Activated CD8-positive, alpha-beta memory T cell treated with anti-CD3 and anti-CD28 coated beads for 1 hour (primary cell): Measurements from ENCODE around the gene APOLD1.
"Not testable (repeated sequence)": the region's sequence is repeated elsewhere in the genome, so short reads cannot be mapped to it uniquely, and the experiment has no call there.

Experiments
- DNase-seq, 2 donors: peaks; one replicate each; pipeline ENCODE4 v3.0.0-alpha.2; 2020; ENCODE audit warnings: low read depth in 1 of 2; ENCODE audit errors: extremely low read depth in 1 of 2

APOLD1 gene

GRCh38 chr12:12807517-12807903 is 22.1 kb downstream of the APOLD1 start:
- DNase-seq, result not testable (repeated sequence)

DNA sequence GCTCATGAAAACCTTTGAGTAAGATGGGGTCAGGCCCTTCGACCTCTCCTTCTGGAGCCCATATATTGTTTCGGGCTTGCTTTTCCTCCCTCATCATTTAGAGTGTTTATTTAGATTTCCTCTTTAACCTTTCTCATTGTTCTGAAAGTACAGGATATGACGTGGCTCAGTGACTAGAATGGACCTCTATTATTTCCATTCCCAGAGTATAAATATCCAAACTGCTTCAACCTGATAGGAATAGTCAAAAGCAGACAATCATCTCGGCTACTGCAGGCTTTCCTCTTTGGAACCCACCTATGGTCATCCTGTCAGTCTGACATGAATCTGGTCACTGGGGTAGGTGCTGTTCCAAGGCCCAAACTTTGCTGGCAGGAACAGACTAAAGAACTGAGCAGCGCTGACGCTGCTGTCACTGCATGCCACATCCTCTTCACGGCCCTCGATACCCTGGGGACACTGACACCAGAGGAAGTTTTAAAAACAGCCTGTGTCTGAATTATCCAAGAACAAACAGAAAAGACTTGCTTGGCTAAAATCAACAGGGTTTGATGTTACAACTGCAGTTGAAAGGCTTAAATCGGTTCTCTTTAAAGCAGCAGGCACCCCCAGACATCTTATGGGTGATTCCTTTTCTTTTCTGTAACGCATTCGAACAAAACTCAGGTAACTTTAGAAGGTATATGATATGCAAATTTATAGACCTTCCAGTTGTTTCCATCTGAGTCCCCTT is 22.7 kb downstream of the APOLD1 start:
- peak; percentile 23 to 25 for DNase-seq

DNA sequence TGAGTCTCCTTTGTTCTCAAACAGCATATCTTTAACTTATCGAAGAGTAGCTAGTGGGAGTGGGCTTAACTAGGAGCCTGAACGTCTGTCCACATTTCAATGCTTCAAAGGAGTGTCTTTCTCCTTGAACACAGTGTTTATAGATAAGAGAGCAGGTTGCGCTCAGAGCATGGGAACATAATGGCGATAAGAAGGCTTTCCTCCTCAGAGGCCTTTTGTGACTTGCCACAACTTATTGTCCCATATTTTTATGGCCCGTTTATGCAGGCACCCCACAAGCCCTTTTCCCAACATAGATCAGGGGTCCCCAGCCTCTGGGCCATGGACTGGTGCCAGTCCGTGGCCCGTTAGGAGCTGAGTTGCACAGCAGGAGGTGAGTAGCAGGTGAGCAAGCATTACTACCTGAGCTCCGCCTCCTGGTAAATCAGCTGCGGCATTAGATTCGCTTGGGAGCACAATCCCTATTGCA is 25.1 kb downstream of the APOLD1 start:
- no peak for DNase-seq

GRCh38 chr12:12811343-12811742 is 25.9 kb downstream of the APOLD1 start:
- DNase-seq, result no peak

DNA sequence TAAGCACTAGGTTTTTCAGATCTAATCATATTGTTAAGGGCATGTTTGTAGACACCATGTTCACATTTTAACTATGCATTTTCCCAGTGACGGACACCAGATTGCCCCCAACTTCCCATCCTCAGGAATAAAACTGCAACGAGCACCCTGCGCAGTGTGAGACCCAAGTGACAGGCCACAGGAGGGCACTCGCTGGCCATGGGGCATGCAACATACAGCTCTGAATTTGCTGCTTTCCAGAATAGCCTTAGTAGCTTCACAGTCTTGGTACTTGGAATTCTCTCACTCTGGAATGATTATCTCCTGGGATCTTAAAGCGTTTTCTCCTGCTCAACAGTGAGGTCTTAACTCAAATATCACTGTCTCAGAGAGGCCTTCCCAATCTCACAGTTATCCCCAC is 26.7 kb downstream of the APOLD1 start:
- DNase-seq, result no peak

DNA sequence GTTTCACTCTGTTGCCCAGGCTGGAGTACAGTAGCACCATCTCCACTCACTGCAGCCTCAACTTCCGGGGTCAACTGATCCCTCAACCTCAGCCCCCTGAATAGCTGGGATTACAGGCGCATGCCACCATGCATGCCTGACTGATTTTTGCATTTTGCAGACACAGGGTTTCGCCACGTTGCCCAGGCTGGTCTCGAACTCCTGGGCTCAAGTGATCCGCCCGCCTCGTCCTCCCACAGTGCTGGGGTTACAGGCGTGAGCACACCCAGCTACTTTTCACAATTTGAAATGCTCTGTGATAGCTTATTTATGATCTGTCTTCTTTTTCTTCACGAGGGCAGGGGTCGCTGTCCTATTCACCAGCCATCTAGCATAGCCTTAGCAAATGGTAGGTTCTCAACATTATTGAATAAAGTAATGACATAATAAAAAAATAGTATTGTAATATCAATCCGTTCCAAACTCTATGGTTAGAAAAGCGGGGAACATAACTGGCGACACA is 27.2 kb downstream of the APOLD1 start:
- DNase-seq, result no peak

DNA sequence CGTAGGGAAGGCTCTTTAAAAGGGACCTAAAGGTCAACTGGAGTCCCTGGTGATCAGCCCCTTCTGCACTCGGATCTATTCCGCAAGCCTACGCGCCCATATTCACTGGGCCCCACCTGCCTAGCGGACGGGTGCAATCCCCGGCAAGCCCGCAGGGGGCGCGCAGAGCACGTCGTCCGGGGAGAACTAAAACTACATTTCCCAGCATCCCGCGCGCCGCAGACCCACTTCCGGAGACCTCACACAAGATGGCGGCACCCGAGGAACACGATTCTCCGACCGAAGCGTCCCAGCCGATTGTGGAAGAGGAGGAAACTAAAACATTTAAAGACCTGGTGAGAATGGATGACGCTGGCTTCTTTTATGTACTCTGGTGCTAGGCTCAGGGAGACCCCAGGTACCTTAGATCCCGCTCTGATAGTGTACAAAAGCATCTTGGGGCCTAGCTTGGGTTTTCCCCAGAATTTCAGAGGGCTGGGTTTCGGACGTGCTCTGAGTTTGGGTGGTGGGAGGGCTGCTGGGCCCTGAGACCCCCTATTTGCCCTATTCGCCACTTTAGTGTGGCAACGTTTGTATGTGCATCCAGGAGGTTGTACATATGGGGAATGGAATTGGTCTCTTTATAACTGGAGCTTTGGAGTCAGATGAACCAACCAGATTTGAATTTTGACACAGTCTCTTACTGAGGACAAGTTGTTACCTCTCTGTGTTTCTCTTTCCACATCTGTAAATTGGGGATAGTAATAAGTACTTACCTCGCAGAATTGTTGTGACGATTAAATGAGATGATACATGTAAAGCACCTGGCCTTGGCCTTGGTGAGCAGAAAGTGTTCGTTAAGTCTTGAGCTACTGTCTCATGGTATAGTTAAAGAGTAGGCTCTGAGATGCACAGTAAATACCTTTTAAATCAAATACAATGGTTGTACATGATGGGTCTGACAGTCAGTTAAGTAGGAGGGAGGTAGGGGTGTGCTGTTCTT is 28.0 kb downstream of the APOLD1 start, which contains the start of gene DDX47:
TSS of gene DDX47 (plus strand) at position 227 of the 982 bp plus-strand sequence. CDS start at position 249, 22 bp downstream.
- DNase-seq, result peak; percentile 94 to 97

- no peak for DNase-seq
These were observed 32.2 kb downstream of the APOLD1 start for GRCh38 chr12:12817616-12818015.

DNA sequence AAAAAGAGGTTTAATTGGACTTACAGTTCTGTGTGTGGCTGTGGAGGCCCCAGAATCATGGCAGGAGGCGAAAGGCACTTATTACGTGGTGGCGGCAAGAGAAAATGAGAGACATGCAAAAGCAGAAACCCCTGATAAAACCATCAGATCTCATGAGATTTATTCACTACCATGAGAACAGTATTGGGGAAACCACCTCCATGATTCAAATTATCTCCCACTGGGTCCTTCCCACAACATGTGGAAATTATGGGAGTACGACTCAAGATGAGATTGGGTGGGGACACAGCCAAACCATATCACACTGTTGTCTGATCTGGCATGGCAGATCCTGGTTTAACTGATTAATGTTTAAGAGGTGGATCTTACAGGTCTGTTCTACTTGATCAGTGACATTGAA is 33.2 kb downstream of the APOLD1 start:
- DNase-seq, result no peak

GRCh38 chr12:12819221-12819620 is 33.8 kb downstream of the APOLD1 start:
- no peak for DNase-seq

GRCh38 chr12:12819752-12820311 is 34.4 kb downstream of the APOLD1 start:
- DNase-seq, result no peak

GRCh38 chr12:12820376-12820775 is 34.9 kb downstream of the APOLD1 start:
- DNase-seq, result not testable (repeated sequence)

GRCh38 chr12:12821975-12822374 is 36.5 kb downstream of the APOLD1 start:
- no peak for DNase-seq

DNA sequence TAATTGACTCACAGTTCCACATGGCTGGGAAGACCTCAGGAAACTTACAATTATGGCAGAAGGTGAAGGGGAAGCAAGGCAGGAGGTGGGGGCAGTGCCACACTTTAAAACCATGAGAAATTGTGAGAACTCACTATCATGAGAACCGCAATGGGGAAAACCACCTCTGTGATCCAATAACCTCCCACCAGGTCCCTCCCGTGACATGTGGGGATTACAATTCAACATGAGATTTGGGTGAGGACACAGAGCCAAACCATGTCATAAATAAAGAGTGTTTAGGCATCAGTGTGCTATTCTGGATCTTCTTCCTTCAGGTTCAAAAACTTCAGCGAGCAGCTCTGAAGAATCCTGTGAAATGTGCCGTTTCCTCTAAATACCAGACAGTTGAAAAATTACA is 37.4 kb downstream of the APOLD1 start:
- DNase-seq, result no peak

DNA sequence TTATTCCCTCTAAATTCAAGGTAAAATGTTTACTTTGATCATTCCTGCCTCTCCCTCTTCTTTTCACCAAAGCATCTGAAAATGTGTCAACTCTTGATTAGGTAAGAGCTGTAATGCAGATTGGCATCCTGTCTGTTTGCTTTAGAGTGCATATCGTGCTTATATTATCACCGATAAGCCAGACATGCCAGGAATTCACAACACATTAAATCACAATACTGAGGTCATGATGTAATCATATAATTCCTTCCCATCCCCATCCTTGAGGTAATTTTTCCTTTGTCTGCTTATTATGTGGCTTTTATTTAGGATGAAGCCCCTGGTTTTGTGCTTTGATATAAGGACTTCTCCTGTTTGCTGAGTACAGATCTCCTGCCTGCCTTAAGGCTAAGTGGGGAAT is 37.8 kb downstream of the APOLD1 start:
- no peak for DNase-seq

DNA sequence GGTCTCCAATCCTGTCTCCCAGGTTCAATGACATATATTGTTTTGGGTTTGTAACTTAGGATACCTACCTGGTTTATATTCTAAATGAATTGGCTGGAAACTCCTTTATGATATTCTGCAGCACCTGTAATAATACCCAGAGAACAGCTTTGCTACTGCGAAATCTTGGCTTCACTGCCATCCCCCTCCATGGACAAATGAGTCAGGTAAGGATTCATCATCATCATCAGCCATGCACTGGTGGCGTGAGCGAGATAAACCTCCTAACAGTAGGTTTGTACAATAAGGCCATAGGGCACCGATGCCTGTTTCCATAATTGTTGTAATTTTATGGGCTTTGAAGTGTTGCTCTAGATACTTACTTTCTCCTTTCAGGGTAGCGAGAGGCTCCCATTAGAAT is 38.4 kb downstream of the APOLD1 start:
- DNase-seq, result no peak

DNA sequence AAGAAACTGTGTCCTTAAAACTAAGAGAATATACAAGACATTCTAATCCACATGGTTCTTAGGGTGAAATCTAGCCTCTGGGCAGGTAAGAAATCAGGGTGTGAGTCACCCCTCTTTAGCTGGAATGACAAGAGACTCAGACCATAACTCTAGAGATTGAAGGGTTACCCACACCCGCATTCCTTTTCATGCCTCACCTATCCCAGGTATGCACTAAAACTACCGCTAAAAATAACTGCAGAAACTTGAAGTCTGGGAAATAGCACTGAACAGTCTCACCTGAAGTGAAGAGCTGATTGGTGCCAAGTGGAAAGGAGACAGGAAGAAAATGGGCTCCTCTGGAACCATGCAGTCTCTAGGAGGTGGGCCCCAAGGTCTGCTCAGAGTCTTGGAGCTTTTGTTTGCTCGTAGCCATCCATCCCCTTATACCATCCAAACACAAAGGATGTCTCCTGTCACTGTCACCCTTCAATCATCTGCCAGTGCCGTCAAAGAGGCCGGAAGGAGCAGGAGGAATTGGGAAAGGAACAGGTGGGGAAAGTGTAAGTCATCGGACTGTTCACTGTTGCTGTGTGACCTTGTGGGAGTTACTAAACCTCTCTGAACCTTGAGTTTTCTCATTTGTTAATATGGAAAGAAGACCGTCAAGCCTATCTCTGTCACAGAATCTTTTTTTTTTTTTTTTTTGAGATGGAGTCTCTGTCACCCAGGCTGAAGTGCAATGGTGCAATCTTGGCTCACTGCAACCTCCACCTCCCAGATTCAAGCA is 50.1 kb downstream of the APOLD1 start:
- DNase-seq, result no peak

GRCh38 chr12:12836571-12836970 is 51.1 kb downstream of the APOLD1 start:
- no peak for DNase-seq

DNA sequence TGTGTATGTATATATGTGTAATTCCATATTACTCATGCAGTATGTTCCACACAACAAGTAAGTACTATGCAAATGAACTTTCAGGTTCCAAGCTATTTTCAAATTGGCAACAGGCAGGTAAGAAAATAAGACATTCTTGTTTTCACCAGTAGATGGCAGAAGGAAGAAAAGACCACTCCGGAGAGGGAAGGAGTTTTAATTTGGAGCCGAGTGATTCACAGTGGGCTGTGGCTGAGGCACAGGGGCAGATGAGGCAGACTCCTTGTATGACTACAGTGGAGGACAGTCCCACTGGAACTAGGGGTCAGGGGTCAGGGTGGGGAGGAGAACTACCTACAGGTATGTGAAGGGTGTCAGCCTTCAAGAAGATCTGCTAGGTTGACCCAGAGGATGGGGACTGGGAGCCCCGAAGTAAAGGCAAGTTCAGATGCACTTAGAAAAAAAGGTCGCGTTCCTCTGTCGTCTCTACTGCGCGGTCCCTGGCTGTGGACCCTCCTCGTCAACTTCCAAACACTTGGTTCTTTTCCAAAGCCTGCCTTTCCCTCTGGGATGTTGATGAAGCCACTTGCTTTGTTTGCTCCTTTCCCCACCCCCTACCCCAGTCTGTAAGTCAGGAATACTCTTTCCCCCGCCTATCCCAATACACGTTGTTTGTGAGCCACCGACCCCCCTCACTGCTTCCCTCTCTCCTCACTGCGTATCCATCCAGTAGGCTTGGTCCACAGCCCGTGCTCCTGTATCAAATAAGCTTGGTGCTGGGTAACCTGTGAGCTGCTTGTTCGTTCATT is 51.8 kb downstream of the APOLD1 start:
- no peak for DNase-seq

DNA sequence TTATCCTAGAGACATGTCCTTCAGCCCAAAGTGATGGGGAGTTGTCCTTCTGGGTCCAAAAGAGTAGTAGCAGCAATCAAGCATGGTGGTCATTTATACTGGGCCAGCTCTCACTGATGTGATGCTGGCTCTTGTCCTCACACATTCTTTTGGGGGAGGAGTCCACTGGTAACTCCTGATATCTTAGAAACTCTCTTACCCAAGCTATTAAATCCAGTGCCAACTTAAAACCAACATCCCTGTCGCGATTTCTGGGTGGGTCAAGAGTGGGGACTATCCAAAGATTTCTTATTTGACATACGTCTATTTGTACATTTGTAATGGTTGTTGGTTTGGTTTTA is 52.3 kb downstream of the APOLD1 start:
- DNase-seq, result no peak
